Transverse colon (tissue), 4 donors: ENCODE measurements around the gene UNC5B. TPM values are rescaled to one million over a fixed set of nuclear protein-coding genes. Genes with fewer than 3 reads are reported as not detected.

ENCODE experiments used
- DNase-seq: peaks from one replicate; pipeline ENCODE4 v3.0.0-alpha.2; 2019
- H3K27ac ChIP-seq, 4 donors: fragments of 200-600 bp; sonication (generic); 2 replicates each; pipeline ENCODE4 v1.5.1; 2016 to 2018; ENCODE audit warnings: inconsistent platforms in 4 of 4
- H3K27me3 ChIP-seq: fragments of 200-600 bp; sonication (generic); 2 replicates; pipeline ENCODE4 v1.5.1; 2017; ENCODE audit warnings: inconsistent platforms
- H3K36me3 ChIP-seq, 4 donors: fragments of 200-600 bp; sonication (generic); 2 replicates each; pipeline ENCODE4 v1.5.1; 2017 to 2019; ENCODE audit warnings: inconsistent platforms in 4 of 4
- H3K4me1 ChIP-seq, 4 donors: fragments of 200-600 bp; sonication (generic); 2 replicates each; pipeline ENCODE4 v1.5.1; 2017 to 2020; ENCODE audit warnings: inconsistent platforms in 4 of 4
- H3K4me3 ChIP-seq, 4 donors: fragments of 200-600 bp; sonication (generic); 1 replicate in 1 of 4; 2 replicates in 3 of 4; pipeline versions ENCODE4 v1.5.1 to v1.6.1; 2017 to 2019; ENCODE audit warnings: inconsistent platforms in 4 of 4
- H3K9me3 ChIP-seq, 2 donors: fragments of 200-600 bp; sonication (generic); 2 replicates each; pipeline ENCODE4 v1.5.1; 2017 to 2019; ENCODE audit warnings: inconsistent platforms in 2 of 2
- EP300 ChIP-seq: sonication (generic); formaldehyde crosslinking; IDR thresholded peaks from one replicate; pipeline ENCODE4 v1.6.1; 2017; ENCODE audit warnings: antibody characterized with exemption, low read depth
- POLR2A ChIP-seq: fragments of 450-650 bp; IDR thresholded peaks from one replicate; pipeline ENCODE4 v1.6.1; 2016; ENCODE audit warnings: antibody characterized with exemption, mild to moderate bottlenecking, moderate library complexity
- WGBS, 2 donors: methylation state at CpG; one replicate each; pipeline ENCODE4 v1.1.5; 2018; ENCODE audit warnings: low coverage in 1 of 2; 5-methylcytosine and 5-hydroxymethylcytosine counted together
- in situ Hi-C, 4 donors: fragments of 200-750 bp; cut with MboI; loops; one replicate each; pipeline versions ENCODE4 v1.15.0 to v1.15.1; 2017; ENCODE audit warnings: low sequenced_read_pairs in 3 of 4, low pct_ligation_motif_present in 1 of 4, low pct_unique_long_range_greater_than_20kb in 1 of 4
- intact Hi-C: fragments of 100-400 bp; cut with DNase I; formaldehyde crosslinking; loops from one replicate; pipeline ENCODE4 v1.15.1; 2023; ENCODE audit warnings: low total_unique reads
- total RNA-seq, 4 donors: library from RNA; depleted of rRNA; stranded (reverse); fragments of >200 nt; gene quantifications; one replicate each; pipeline ENCODE4 v1.1.0, GENCODE V29; 2016
- TF ChIP-seq, protein P1 (sequence below), 5 experiments: fragments of 200-600 bp in 3 of 5; fragments of 450-650 bp in 2 of 5; sonication (generic) in 3 of 5; IDR thresholded peaks; 1 replicate in 2 of 5; 2 replicates in 3 of 5; pipeline ENCODE4 v1.5.1; 2016 to 2017; ENCODE audit warnings: antibody characterized with exemption in 5 of 5, inconsistent platforms in 3 of 5, mild to moderate bottlenecking in 2 of 5, moderate library complexity in 1 of 5

Gene UNC5B
- total RNA-seq, 4 donors from 2014 or later: 12.3 to 74.1 (median 41.2) TPM

DNA sequence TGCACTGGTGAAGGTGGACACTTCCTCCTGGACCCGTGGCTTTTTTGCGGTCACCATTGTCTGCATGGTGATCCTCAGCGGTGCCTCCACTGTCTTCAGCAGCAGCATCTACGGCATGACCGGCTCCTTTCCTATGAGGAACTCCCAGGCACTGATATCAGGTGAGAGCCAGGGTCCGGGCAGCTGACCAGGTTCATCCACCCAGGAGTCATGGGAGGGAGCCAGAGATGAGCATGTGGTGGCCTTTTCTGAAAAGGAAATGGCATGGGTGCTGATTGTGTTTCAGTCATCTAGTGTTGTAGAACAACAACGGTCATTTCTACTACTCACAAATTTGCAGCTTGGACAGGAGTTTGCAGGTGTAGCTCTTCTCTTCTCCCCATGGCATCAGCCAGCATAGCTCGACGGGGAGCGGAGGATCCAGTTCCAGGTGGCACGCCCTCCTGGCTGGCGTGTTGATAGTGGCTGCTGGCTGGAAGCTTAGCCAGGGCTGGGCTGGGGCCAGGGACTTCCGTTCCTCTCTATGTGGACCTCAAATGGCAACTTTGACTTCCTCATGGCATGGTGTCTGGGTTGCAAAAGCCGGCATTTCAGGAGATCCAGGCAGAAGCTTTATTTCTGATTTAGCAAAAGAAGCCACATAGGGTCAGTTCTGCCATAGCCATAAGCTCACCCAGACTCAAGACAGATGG, 139.4 kb downstream of the UNC5B start:
- no peaks in the 10 kb centered on the region for H3K9me3 ChIP-seq
- H3K27me3 ChIP-seq: no peaks in the 10 kb centered on the region
- peaks cover 0 to 10% (median 3%) of the 10 kb centered on the region in 4 donors for H3K4me1 ChIP-seq
- no peak overlapping the region for H3K27ac ChIP-seq
- DNase-seq: peak; percentile 66
- H3K36me3 ChIP-seq: no peaks in the 10 kb centered on the region
- TF ChIP-seq POLR2A (no peak), EP300 (no peak)
- TF ChIP-seq, protein P1, sequence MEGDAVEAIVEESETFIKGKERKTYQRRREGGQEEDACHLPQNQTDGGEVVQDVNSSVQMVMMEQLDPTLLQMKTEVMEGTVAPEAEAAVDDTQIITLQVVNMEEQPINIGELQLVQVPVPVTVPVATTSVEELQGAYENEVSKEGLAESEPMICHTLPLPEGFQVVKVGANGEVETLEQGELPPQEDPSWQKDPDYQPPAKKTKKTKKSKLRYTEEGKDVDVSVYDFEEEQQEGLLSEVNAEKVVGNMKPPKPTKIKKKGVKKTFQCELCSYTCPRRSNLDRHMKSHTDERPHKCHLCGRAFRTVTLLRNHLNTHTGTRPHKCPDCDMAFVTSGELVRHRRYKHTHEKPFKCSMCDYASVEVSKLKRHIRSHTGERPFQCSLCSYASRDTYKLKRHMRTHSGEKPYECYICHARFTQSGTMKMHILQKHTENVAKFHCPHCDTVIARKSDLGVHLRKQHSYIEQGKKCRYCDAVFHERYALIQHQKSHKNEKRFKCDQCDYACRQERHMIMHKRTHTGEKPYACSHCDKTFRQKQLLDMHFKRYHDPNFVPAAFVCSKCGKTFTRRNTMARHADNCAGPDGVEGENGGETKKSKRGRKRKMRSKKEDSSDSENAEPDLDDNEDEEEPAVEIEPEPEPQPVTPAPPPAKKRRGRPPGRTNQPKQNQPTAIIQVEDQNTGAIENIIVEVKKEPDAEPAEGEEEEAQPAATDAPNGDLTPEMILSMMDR (IDR thresholded peaks at IDR 0.05): no peak
- intact Hi-C loops: no loop called here
- 62% methylated on average over 14 of the region's 14 CpGs; no CpG with 5 or more reads in 1 of the 2 donors for WGBS, 2 donors
- in situ Hi-C loops: no loop called here
- H3K4me3 ChIP-seq: no peak overlapping the region

Other genes starting within 250 kb of the UNC5B start
- gene SLC29A3, start 106.7 kb downstream of the UNC5B start, total RNA-seq: 1 to 10 TPM in 3 of 4 donors, under 1 TPM in 1; 0.75 to 6.4 (median 3.4) TPM
- gene CDH23, start 184.3 kb downstream of the UNC5B start, total RNA-seq: 10 to 100 TPM in 1 of 4 donors, 1 to 10 TPM in 3; 2.9 to 16.1 (median 5.9) TPM